HG03025 (cell line): ENCODE results near the gene SCAPER.
"Not testable (repeated sequence)": the region's sequence is repeated elsewhere in the genome, so short reads cannot be mapped to it uniquely, and the experiment has no call there.

Experiments
- ATAC-seq: cut with Tn5 transposase; IDR thresholded peaks from one replicate; pipeline ENCODE4 v1.9.1; 2021; ENCODE audit warnings: mild to moderate bottlenecking, moderate library complexity; ENCODE audit not compliant: unreplicated experiment, low FRiP score

SCAPER gene

DNA sequence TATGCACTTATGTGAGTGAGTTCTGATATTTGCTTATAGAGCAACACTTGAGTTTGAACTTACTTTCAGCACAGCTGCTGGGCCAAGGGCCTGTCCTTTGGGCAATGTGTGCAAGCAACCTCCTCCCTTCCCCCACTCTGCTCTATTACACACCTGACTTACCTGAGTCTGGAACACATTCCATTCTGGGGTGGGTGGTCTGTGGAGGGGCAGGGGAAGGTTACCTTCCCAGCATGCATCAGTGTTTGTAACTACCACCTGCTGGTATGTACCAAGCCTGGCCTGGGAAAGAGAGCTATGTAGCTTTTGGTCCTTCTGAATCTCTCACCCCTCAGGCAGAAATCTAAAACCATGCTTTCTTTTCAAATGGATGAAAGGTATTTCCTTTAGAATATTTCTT lies 465.6 kb downstream of the SCAPER start:
- ATAC-seq, result no peak

DNA sequence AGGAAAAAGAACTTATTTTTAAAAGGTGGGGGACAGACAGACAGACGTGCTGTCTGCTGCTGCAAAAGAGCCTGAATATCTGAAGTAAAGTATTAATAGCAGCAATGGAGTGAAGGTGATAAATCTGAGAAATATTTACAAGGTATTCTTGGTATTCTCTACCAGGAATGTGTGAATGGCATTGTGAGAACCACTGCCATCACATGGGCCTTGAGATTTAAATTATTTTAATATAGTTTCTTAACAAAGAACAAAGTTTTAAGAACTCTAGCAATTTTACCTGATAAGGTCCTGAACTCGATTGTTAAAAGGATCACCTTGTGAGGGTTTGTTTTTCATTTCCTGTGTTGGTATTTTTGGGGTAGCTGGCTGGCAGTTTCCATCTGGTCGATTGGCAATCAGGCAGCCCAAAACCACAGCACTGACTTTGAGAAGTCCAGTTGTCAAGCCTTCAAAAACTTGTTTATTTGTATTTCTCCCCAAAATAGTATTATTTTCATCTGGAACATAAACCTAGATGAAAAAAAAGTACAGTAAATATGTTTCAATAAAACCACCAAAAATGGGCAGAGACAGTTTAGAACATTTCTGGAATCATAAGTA lies 471.2 kb downstream of the SCAPER start:
- no peak for ATAC-seq

DNA sequence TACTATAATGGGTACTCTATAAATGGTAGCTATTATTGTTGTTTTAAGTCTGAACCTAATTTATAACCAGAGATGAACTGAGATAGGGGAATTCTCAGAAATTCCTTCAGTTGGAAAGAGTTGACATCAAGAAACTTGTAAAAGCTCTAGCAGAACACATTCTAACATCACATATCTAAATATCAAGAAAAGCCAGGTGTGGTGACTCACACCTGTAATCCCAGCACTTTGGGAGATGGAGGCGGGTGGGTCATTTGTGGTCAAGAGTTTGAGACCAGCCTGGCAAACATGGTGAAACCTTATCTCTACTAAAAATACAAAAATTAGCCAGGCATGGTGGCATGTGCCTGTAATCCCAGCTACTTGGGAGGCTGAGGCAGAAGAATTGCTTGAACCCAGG lies 472.1 kb downstream of the SCAPER start:
- ATAC-seq, result not testable (repeated sequence)

DNA sequence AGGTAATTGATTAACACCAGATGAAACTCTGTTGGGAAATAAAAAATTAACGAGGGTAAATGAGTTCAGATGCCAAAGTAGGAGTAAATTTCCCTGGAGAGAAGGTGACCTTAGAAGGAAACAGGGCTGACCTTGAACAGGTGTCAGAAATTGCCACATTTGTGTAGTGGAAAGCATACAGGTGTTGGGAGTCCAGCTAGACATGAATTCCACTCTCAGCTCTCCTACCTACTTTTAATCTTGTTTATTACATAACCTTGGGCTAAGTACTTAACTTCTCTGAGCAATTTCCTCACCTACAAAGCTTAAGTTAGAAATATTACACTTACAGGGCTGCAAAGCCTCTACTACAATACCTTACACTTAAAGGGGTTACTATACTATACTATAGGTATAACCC lies 472.5 kb downstream of the SCAPER start:
- no peak for ATAC-seq

DNA sequence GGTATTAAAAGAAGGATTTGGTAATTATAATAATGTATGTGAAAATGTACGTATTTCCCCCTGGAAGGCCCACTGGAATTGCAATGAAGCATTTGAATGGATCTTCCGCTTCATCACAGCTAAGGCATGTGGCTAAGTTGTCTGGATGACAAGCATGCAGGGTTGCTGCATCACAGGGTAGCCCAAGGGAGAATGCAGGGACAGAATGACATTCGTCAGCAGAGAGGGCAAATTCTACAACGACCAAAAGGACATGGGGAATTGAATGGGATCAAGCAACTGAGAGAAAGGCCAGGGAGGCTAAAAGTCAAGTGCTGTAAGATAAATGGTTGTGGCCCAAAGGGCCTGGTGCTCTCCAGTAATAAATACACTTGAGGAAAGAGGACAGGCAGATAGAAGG lies 473.2 kb downstream of the SCAPER start:
- no peak for ATAC-seq

DNA sequence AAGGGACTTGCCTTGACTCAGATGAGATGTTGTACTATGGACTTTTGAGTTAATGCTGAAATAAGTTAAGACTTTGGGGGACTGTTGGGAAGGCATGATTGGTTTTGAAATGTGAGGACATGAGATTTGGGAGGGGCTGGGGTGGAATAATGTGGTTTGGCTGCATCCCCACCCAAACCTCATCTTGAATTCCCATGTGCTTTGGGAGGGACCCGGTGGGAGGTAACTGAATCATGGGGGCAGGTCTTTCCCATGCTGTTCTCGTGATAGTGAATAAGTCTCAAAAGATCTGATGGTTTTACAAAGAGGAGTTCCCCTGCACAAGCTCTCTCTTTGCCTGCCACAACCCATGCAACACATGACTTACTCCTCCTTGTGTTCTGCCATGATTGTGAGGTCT lies 474.4 kb downstream of the SCAPER start:
- not testable (repeated sequence) for ATAC-seq

DNA sequence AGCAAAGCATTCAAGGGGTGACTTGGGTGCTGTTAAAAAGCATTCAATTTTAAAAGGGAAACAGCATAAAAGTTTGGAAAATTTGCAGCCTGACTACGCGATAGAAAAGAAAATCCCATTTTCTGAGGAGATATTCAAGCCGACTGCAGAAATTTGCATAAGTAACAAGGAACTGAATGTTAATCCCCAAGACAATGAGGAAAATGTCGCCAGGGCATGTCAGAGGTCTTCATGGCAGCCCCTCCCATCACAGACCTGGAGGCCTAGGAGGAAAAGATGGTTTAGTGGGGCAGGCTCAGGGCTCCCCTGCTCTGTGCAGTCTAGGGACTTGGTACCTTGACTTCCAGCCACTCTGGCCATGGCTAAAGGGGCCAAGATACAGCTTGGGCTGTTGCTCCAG lies 475.5 kb downstream of the SCAPER start:
- ATAC-seq, result no peak

DNA sequence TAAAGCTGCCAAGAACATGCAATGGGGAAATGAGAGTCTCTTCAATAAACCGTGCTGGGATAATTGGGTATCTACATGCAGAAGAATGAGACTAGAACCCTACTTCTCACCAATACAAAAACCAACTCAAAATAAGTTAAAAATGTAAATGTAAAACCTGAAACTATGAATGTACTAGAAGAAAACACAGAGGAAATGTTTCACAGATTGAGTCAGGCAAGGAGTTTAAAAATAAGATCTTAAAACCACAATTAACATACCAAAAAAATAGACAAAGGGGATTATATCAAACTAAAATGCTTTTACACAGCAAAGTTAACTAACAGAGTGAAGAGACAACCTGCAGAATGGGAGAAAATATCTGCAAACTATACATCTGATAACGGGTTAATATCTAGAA lies 478.2 kb downstream of the SCAPER start:
- ATAC-seq, result no peak

DNA sequence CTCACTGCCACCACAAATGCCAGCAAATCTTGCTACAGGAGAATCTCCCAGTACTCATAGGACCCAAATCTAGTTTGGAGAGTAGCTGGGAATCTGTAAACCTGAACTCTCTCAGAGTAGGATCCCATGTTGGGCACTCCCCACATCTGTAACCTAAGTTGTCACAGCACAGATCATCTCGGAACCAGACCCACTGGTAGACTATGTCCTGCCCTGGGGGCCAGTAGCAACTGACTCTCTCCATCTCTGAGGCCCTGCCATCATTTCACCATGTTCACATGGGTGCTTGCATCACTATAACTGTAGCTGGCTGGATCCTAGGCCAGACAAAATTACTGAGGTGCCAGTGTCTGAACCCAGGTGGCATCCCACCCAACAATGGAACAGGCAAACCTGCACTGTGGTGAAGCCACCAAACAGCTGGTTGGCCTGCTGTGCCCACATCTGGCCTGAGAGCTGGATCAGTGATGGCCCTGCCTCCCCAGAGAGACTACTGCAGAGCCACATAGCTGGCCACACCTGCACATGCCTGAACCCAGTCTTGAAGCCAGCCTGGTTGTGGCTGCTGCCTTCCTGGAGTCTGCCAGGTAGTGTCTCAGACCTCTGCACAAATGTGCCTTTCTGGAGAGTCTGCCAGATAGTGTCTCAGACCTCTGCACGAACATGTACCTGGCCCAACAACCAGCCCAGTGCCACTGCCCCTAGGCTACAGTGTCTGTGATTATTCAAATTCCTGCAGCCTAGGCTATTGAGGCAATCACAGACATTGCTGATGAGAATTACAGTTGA lies 486.6 kb downstream of the SCAPER start:
- no peak for ATAC-seq

DNA sequence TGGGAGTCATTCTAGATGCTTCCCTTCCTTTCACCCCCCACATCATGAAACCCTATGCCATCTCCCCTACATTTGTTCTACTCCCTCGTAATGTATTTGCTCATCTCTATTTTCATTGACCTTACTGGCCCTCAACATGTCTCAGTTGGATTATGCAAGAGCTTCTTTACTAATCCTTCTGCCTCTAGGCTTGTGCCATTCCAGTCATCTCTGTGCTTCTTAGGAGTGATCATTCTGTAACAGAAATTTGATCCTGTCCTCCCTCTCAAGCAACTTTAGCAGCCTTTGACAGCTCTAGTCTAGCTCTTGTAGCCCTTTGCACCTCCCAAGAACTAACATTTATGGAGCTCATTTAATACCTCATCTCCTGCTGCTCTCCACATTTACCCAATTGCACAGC lies 503.9 kb downstream of the SCAPER start:
- ATAC-seq, result no peak

DNA sequence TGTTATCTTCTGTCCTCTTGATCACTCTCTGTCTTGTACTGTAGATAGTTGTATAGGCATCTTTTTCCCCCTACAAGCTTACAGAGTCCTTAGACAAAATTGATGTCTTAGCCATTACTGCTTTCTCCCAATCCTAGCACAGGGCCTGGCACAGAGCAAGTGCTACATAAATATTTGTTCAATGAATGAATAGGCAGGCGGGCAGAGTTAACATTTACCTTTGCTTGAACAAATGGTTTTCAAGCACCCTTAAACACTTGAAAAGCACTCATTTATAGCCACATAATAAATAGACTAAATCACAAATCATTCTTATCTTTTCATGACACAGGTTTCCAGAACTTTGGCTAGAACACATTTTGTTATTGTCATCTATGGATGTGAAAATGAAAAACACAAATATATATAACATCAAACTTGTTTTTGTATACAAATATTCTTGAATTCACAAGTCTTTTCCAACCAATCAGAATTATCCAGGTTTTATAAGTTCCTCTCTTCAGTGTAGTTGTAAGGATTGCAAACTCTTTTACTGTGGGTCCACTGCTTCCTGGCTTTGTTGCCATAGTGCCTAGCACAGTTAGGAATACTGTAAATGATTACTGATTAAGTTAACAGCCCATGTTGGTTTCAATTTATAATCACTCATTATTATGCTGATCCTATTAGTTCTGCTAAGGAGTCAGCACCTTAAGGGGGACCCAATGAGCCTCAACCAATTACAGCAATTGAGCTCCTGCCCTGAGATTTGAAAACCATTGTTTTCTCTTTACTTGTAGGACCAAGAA lies 506.6 kb downstream of the SCAPER start:
- ATAC-seq, result no peak

DNA sequence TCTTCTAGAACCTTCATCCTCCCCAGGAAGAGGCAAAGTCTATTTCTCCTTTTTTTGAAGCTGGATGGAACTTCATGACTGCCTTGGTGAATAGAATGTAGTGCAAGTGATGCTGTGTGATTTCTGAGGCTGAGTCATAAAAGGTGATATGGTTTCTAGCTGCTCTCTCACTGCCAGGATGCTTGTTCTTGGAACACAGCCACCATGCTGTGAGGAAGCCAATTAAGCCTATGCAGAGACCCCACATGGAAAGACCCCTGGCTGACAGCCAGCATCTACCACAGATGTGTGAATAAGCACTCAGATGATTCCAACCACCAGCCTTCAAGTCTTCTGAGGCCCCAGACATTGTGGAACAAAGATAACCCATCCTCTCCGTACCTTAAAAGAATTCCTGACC lies 511.5 kb downstream of the SCAPER start:
- ATAC-seq, result no peak

DNA sequence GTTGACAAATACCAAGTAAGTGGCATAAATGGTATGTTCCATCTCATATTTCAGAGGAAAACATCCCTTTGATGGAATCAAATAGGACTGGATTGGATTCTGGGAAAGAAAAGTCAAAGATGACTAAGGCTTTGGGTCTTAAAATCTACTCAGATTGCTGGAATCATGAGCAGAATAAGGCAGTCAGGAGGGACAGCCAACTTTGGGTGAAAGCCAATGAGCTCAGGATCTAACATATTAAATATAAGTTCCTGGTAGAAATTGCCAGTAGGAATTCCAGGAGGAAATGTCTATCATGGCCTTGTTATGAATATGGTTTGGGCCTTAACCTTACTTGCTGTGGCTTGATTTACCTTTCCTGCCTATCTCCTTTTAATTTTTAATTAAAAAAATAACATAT lies 513.3 kb downstream of the SCAPER start:
- ATAC-seq, result no peak

DNA sequence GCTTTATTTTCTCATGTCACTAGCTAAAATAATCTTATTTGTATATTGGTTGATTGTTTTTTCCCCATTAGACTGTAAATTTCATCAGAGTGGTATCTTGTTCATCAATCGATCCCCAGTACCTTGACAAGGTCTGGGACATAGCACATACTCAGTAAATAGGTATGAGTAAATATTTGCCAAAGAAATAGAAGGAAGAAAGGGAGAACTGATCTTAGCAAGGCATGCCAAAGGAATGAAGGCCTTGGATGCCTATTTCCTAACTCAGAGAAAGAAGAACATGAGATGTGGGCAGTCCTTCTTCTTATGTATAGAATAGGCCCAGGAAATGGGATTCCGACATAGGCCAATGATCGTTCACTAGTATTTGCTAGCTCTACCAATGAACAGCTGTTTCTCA lies 513.8 kb downstream of the SCAPER start:
- ATAC-seq, result no peak

DNA sequence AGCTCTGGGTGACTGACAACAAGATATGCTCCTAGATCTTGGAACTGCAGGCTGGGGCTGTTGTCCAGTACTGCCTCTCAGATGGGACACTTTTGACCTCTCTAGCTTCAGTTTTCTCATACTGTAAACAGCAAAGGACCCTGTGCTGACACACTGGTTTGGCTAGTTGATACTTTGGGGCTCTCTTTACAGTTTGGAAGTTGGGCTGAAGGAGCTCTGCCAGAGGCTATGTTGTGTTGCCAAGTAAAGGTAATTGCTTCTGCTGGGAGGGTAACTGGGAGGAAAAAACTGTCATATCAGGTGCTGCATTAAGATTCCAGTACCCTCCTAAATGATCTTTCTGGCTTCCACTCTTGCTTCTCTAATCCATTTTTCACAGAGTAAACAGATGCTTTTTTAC lies 514.6 kb downstream of the SCAPER start:
- ATAC-seq, result no peak

DNA sequence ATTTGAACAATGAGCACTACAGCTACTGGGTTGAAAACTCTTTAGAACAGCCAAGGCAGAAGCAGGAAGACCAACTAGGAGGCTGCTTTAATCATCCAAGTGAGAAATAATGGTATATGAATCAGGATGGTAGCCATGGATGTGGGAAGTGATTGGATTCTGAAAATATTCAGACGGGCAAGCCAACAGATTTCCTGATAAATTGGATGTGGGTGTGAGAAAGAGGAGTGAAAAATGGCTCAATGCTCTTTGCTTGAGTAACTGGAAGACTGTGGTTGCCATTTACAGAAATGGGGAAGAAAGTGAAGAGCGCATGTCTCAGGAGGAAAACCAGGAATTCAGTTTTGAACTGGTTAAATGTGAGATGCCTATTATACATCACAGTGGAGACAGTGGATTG lies 518.2 kb downstream of the SCAPER start:
- ATAC-seq, result no peak

DNA sequence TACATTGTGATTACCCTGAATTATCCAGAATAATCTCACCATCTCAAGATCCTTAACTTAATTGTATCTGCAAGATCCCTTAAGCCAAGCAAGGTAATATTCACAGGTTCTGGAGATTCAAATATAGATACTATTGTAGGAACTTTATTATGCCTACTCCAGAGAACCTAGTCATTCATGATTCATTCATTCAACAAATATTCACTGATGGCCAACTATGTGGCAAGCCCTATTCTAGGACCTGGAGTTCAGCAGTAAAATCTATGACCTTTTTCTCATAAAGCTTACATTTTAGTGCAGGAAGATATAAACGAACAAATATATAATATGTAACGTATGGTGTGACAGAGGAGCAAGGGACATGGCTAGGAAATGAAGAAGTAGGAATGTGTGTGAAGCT lies 519.0 kb downstream of the SCAPER start:
- ATAC-seq, result no peak

DNA sequence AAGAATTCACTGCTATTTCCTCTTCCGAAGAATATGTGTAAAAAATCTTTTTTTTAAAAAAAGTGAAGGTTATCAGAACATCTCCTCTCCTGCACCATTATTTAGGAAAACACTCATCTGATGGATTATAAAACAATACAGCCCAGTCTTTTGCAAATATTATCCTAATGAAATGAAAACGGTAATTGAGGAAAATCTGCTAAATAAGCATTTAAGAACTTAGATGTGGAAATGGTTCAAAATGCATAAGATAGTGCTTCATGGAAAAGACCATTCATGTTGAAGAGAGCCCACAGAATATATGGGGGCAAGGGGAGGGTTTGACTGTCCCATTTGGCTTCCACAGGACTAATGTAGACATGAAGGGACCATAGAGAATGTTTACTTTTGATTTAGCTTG lies 520.7 kb downstream of the SCAPER start:
- no peak for ATAC-seq

DNA sequence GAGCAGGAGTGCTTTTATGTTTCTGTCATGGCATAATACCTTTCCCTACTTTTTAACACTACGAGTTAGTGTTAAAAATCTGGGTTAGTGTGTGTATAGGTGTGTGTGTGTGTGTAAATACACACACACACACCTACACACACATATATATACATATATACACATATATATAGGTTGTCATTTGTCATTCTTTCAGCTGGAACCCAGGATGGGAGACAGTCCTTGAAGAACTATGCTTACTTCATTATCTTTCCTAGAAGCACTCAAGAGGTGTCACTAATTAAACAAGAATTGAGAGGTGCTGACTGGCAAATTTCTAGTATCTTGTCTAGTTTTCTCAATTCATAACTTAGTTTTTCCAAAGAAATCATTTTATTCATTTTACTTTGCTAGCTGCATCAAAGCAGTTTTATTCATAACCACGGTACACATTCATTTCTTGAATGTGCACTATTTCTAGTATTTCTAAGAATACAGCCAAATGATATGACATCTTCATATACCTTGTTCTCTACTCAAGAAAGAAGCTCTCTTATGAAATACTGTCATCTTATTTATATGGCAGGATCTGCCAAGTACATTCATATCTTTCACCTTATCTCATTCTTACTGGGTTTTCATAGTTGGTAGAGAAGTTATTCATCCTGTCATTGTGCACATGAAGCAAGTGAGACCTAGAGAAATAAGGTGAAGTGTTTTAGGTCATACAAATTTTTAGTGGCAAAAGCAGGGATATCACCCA lies 522.0 kb downstream of the SCAPER start:
- no peak for ATAC-seq

DNA sequence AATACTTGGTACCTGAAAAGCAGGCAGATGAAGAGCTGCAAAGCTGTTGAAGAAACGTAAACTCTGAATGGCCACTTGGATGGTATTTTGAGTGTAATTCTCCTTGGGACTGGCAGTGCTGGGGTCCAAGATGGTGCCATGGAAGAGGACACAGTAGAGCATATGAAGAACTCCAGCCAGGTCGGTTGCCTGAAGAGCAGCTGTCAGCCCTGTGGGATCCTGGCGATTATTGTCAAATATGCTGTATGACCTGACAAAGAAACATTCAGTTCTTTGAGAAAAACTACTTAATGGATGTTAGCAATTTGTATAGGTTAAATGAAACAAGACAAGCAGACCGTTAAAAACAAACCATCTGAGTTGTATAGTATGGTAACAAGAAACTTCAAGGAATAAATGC lies 523.8 kb downstream of the SCAPER start:
- no peak for ATAC-seq

DNA sequence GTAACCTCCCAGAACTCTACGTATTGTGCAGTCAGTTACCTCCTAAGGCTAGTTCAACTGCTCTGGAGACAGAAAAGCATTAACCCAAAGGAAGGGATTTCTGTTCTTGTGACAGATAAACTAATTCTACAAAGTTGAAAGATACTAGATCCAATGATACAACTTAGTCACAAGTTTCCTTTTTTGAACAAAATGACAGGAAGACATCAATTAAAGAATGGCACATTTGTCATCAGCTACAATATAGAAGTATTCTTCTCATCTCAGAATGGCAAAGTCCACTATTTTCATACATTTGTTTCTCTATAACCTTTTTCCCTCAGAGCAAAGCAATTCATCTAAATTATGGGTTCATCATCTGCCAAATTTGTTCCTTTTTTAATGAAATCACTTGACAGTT lies 524.9 kb downstream of the SCAPER start:
- ATAC-seq, result no peak
